GM18507 (cell line): Measurements from ENCODE around the gene MAMSTR.
"Not testable (repeated sequence)": the region's sequence is repeated elsewhere in the genome, so short reads cannot be mapped to it uniquely, and the experiment has no call there.

Experiments used
- DNase-seq: peaks from one replicate; pipeline ENCODE4 v3.0.0; 2011; ENCODE audit warnings: low read depth; ENCODE audit not compliant: insufficient read length; ENCODE audit errors: extremely low spot score
- FAIRE-seq: peaks from 2 replicates; lab custom pipeline; 2011; peaks lifted over from hg19 to GRCh38; lab: Jason Lieb, UNC

The MAMSTR gene, protein sequence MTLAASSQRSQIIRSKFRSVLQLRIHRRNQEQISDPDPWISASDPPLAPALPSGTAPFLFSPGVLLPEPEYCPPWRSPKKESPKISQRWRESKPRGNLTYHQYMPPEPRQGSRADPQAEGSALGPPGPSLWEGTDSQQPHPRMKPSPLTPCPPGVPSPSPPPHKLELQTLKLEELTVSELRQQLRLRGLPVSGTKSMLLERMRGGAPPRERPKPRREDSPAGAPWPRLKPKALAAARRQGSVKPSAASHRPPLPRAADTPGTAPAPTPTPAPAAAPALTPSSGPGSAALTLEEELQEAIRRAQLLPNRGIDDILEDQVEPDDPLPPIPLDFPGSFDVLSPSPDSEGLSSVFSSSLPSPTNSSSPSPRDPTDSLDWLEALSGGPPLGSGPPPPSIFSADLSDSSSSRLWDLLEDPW

DNA sequence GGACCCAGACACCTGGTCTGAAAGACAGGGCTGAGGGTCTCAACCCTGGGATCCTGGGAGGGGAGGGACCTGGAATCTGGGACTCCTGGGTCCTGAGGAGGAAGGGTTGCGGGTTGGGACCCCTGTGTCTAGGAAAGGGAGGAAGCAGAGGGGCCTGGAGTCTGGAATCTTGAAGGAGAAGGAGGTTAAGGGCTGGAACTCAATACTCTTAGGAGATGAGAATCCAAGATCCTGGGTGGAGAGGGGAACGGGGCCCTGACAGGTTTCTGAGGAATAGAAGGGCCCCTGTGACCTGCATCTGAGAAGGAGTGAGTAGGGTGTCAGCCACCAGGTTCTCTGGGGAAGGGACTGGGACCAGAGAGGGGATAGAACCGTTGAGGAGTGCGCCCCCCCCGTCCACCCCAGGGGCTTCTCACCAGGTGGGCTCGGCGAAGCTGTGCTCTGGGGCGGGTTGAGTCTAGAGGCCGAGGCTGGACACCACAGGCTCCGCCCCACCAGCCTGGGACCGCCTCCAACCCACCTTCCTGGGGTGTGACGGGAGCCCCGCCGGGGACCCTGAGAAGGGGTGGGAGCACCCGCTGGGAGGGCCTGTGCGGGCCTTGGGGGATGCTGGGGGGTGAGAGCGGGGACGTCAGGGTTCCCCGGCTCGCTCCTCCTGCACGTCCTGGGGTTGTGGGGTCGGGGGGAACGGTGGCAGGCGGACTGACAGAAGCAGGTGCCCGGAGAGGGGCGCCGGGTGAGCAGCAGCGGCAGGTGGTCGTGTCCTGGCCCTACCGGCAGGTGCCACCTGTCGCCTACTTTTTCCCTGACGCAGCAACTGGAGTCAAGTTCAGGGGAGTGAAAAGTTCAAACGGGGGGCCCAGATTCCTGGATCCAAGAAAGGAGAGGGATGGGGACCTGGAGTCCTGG, at the start of gene MAMSTR:
Gene MAMSTR (minus strand): TSS at position 463 of the 909 bp plus-strand sequence. CDS start 694 bp downstream, outside the sequence.
- no peak for DNase-seq
- FAIRE-seq = no peak

DNA sequence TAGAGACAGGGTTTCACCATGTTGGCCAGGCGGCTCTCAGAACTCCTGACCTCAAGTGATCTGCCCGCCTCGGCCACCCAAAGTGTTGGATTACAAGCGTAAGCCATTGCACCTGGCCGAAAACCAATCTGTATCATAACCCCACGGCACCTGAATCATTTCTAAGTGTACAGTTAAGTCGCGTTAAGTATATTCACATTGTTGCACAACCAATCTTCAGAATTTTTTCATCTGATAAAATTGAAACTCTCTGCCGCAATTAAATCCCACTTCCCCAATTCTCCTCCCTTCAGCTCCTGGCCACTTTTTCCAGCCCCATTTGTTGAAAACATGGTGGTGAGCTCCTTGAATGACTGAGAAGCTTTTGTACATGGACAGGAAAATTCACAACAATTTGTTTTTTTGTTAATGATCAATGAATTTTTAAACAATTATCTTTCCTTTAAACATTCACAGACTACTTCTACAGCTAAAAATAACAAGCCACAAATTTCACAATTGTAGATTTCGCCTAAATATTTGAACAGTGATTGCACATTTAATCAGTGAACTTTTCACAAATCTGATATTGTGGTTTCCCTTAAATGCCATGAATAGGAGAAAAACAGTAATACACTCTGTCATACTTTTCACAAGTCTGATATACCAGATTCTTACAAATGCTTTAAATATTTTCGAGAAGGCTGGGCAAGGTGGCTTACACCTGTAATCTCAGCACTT, 49.6 kb upstream of the MAMSTR start:
- FAIRE-seq (no peak), DNase-seq (no peak)

DNA sequence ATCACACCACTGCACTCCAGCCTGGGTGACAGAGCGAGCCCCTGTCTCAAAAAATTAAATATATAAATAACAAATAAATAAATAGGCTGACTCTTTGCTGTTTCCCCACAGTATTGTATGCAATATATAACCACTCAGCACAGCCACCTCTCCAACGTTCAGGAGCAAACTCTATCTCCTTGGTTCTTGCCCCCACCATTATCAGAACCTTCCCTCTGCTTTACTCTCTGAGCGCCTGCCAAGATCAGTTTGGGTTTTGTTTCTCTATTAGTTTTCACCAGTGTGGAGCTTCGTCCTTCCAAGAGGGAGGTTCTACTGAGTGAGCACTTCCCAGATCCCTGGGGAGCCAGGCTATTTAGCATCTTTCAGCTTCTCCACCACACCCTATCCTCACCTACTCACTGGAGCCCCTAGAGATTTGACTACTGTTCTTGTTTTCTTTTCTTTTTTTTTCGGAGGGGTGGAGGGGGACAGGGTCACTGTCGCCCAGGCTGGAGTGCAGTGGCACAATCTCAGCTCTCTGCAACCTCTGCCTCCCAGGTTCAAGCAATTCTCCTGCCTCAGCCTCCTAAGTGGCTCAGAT, 48.7 kb upstream of the MAMSTR start:
- not testable (repeated sequence) for FAIRE-seq, DNase-seq

DNA sequence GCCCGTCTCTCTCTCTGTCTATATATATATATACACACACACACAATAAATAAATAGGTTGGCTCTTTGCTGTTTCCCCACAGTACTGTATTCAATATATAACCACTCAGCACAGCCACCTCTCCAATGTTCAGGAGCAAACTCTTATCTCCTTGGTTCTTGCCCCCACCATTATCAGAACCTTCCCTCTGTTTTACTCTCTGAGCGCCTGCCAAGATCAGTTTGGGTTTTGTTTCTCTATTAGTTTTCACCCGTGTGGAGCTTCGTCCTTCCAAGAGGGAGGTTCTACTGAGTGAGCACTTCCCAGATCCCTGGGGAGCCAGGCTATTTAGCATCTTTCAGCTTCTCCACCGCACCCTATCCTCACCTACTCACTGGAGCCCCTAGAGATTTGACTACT, 46.3 kb upstream of the MAMSTR start:
- FAIRE-seq, DNase-seq: not testable (repeated sequence)

DNA sequence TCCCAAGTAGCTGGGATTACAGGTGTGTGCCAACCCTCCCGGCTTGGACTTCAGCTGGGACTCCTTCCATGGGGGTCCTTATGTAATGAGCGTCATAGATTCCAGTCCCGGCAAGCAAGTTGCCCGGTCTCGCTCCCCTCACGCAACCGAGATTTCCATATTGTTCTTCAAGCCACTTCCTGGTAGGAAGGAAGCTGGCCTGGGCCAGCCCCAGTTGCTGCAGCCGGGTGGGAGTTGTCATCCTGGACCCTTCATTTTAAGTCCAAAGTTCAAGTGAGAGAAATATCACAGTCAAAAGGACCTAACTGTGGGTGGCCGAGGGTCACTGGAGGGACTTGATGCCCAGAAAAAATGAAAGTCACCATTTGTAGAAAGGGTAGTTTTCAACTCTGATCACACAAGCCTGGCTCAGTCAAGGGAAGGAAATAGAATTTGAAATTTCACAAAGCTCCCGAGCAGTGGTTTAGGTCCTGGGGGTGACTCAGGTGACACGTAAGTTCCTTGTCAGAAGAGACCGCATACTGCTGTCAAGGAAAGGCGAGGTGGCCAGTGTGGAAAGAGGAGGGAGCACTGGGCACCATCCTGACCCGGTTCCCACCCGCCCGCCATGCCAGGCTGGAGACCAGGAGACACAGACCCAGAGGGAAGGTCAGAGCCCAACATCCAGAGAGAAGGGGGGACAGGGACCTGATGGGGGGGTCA, 41.1 kb upstream of the MAMSTR start:
- FAIRE-seq (no peak), DNase-seq (no peak)

DNA sequence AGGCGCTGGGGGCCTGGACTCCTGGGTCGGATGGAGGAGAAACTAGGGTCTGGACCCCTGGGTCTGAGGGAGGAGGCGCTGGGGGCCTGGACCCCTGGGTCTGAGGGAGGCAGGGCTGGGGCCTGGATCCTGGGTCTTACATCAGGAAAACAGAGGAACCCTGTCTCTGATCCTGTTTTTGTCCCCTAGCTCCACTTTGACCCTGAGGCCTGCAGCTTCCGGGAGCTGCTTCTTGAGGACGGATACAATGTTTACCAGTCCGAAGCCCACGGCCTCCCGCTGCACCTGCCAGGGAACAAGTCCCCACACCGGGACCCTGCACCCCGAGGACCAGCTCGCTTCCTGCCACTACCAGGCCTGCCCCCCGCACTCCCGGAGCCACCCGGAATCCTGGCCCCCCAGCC, 38.2 kb upstream of the MAMSTR start:
- FAIRE-seq = no peak
- no peak for DNase-seq

DNA sequence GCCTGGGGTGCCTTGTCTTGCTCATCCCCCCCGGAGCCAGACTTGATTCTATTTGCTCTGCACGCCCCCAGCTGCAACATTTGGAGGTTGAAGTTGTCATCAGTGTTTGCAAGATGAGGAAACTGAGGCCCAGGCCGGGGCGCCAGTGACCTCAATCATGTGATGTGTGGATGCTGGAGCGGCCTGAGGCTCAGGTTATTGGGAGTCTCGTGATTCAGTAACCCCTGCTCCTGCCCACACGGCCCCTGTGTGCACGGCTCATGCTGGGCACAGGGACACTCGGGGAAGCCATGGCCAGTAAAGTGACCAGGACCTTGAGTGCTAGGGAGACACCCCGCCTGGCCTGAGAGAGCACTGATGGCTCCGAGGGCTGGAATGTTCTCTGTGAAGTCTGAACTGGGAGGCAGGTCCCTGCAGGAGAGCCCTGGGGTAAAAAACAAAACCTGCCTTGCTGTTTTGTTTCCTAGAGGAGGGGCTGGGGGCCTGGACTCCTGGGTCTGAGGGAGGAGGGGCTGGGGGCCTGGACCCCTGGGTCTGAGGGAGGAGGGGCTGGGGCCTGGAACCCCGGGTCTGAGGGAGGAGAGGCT, 37.7 kb upstream of the MAMSTR start:
- DNase-seq (no peak), FAIRE-seq (no peak)

DNA sequence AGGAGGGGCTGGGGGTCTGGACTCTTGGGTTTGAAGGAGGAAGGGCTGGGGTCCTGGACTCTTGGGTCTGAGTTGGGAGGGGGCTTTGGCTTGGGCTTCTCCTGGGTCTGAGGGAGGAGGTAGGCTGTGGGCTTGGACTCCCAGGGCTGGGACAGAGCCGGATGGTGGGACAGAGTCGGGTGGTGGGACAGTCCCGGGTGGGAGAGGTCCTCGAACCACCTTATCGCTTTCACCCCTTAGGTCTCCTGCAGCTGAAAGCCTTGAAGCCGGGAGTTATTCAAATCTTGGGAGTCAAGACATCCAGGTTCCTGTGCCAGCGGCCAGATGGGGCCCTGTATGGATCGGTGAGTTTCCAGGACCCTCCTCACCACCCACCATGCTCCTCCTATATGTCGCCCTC, 37.2 kb upstream of the MAMSTR start:
- DNase-seq (no peak), FAIRE-seq (no peak)

DNA sequence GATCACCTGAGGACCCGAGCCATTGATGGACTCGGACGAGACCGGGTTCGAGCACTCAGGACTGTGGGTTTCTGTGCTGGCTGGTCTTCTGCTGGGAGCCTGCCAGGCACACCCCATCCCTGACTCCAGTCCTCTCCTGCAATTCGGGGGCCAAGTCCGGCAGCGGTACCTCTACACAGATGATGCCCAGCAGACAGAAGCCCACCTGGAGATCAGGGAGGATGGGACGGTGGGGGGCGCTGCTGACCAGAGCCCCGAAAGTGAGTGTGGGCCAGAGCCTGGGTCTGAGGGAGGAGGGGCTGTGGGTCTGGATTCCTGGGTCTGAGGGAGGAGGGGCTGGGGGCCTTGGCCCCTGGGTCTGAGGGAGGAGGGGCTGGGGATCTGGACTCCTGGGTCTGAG, 36.7 kb upstream of the MAMSTR start:
- FAIRE-seq (no peak), DNase-seq (no peak)

DNA sequence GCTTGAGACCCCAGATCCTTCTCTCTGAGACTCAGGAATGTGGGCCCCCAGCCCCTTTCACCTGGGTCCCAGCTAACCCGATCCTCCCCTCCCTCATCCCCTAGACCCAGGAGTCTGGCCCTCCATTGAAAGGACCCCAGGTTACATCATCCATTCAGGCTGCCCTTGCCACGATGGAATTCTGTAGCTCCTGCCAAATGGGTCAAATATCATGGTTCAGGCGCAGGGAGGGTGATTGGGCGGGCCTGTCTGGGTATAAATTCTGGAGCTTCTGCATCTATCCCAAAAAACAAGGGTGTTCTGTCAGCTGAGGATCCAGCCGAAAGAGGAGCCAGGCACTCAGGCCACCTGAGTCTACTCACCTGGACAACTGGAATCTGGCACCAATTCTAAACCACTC, 36.3 kb upstream of the MAMSTR start:
- FAIRE-seq (no peak), DNase-seq (no peak)

DNA sequence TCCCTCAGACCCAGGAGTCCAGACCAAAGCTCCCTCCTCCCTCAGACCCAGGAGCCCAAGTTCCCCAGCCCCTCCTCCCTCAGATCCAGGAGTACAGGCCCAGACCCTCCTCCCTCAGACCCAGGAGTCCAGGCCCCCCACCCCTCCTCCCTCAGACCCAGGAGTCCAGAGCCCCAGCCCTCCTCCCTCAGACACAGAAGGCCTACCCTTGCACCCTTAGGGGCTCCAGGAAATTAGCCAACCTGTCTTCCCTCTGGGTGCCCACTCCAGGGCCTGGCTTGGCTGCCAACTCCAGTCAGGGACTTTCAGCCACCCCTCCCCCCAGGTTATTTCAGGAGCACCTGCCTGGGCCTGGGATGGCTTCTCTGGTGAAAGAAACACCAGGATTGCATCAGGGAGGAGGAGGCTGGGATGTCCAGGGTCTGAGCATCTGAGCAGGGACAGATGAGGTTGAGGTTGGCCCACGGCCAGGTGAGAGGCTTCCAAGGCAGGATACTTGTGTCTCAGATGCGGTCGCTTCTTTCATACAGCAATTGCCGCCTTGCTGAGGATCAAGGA, 35.6 kb upstream of the MAMSTR start, which contains the start of gene FGF21:
Gene FGF21 (plus strand): TSS at position 441 of the 558 bp plus-strand sequence. CDS start 713 bp downstream, outside the sequence.
- no peak for DNase-seq
- FAIRE-seq = no peak

DNA sequence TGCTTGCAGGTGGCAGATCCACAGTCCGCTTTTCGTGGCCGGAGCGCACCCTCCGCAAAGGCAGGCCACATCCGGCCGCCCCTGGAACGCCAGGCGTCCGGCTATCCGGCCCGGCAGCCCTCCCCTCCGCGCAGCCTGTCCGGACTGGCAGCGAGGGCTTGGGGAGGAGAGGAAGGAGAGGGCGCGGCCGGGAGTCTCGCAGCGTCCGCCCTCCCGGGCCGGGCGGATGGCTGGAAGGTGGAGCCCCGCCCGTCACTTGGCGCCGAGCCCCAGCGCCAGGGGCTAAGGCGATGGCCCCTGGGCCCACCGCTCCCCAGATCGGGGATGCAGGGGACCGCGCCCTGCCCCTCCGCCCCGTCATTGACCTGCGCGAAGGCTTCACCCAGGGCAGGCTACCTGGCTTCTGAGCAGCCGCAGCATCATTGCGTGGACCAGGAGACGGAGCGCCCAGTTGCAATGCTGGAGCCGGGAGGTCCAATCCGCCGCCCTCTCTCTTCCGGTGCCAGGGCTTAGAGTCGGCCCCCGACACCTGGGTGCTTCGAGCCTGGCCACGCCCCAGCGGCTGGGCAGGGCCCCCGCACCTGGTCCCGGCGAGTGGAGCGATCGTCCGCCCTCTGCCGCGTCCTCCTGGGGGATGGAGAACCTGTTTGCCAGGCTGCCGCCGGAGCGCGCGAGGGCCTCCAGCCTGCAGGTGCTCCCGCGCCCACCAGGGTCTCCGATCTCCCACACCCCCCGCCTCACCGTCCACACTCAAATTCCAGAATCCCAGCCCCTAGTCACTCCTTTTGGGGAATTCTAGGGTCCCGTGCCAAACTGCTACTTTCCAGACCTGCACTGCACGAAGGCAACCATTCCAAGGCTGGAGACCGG, 33.2 kb upstream of the MAMSTR start, which contains the start of gene FUT1:
Gene FUT1 (minus strand): TSS at position 146 of the 870 bp plus-strand sequence. CDS start 1,360 bp downstream, outside the sequence.
- DNase-seq (no peak), FAIRE-seq (no peak)

DNA sequence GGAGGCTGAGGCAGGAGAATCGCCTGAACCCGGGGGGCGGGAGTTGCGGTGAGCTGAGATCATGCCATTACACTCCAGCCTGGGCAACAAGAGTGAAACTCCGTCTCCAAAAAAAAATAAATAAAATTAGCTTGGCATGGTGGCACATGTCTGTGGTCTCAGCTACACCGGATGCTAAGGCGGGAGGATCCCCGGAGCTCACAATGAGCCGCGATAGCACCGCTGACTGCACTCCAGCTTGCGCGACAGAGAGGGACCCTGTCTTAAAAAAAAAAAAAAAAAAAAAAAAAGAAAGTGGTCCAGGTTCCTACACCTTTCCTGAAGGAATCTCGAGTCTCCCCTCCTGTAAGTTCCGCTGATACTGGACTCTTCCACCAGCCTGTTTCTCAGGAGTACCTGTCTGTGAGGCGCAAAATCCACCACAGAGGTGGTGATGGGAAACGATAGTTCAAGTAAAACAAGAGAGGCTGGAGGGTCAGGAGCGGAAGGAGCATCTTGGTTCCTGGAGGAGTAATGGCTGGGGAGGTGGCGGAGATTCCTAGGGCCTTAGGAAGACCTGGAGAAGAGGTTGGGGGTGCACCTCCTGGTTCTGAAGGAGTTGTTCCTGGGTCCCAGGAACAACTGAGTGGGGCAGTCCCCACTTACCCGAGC, 32.4 kb upstream of the MAMSTR start:
- FAIRE-seq (no peak), DNase-seq (no peak)

DNA sequence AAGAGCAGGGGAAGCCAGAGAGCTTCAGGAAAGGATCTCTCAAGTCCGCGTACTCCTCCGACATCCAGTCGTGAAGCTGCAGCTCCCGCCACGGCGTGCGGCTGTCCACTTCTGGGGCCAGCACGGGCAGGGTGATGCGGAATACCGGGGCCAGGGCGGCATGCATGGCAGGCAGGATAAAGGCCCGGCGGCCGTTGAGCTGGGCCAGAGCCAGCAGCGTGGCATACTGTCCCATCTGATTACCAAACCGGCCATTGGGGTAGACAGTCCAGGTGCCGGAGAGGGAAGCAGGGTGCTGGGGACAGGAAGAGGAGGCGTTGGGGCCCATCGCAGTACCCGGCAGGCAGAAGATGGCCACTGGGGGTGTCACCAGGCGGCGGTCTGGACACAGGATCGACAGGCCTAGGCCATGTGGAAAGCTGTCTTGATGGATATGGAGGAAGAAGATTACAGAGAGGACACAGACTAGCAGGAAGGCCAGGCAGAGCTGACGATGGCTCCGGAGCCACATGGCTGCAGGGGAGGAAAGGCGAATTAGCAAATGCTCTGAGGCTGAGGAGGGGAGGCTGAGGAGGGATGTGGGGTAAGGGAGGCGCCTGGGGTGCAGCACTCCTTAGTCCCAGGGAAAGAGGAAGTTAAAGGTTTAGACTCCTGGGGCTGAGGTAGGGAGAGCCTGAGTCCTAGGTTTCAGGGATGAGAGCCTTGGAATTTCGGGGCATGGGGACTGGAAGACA, 31.4 kb upstream of the MAMSTR start:
- DNase-seq (no peak), FAIRE-seq (no peak)

DNA sequence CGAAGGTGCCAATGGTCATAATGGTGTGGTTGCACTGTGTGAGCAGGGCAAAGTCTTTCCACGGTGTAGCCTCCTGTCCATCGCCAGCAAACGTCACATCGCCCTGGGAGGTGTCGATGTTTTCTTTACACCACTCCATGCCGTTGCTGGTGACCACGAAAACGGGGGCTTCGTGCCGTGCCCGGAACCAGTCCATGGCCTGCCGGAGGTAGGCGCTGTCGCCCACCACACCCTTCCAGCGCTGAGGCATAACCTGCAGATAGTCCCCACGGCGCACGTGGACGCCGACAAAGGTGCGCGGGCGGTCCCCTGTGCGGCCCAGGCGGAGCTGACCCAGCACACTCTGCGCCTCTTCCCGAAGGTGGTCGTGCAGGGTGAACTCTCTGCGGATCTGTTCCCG, 30.8 kb upstream of the MAMSTR start:
- no peak for DNase-seq
- no peak for FAIRE-seq

DNA sequence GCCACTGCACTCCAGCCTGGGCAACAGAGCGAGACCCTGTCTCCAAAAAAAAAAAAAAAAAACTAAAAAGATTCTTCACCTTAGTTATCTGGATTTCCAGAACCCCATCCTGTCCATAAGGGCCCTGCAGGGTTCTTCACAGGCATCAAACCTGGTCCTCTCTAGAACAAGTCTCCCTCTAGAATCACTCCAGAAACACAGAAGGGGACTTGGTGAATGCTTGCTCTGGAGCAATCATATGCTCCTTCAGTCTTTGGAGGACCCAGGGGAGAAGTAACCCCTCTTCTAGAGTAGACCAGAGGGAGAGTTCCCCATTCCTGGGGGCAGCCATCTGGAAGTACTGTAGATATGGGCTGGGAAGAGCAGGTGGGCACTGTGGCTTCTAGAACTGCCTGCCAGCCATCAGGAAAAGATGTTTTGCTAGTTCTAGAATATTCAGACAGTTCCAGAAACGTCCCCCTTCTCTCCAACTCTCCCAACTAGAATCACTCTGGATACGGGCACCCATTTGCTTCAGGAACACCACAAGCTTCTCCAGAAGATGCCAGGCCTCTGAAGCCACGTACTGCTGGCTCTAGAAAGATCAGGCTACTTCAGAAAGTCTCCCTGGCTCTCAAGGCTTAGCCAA, 30.2 kb upstream of the MAMSTR start:
- FAIRE-seq = no peak
- DNase-seq = no peak
